Vagina (tissue), 2 donors: ENCODE data around the gene ENOX1. TPM values are rescaled to one million over a fixed set of nuclear protein-coding genes. Genes with fewer than 3 reads are reported as not detected.
"Not testable (repeated sequence)": the region's sequence is repeated elsewhere in the genome, so short reads cannot be mapped to it uniquely, and the experiment has no call there.

Experiments used
- DNase-seq, 2 donors: peaks; one replicate each; pipeline ENCODE4 v3.0.0-alpha.2; 2017; ENCODE audit errors: extremely low spot score in 2 of 2
- H3K27ac ChIP-seq: fragments of 200-600 bp; sonication (generic); one replicate; pipeline ENCODE4 v1.5.1; 2019
- H3K27me3 ChIP-seq: fragments of 200-600 bp; sonication (generic); one replicate; pipeline ENCODE4 v1.5.1; 2019
- H3K36me3 ChIP-seq, 2 donors: fragments of 200-600 bp; sonication (generic); one replicate each; pipeline ENCODE4 v1.5.1; 2017 to 2019
- H3K4me1 ChIP-seq: fragments of 200-600 bp; sonication (generic); one replicate; pipeline ENCODE4 v1.5.1; 2019
- H3K4me3 ChIP-seq, 2 donors: fragments of 200-600 bp; sonication (generic); 1 replicate in 1 of 2; 2 replicates in 1 of 2; pipeline ENCODE4 v1.5.1; 2016 to 2019
- H3K9me3 ChIP-seq: fragments of 200-600 bp; sonication (generic); one replicate; pipeline ENCODE4 v1.5.1; 2019
- CTCF ChIP-seq, 3 experiments: fragments of 450-650 bp in 2 of 3; fragments of 200-600 bp in 1 of 3; sonication (generic) in 1 of 3; IDR thresholded peaks; one replicate each; pipeline ENCODE4 v1.5.1; 2017 to 2019; ENCODE audit warnings: antibody characterized with exemption in 3 of 3, mild to moderate bottlenecking in 2 of 3, moderate library complexity in 2 of 3
- POLR2A ChIP-seq, 2 donors: fragments of 450-650 bp; IDR thresholded peaks; one replicate each; pipeline ENCODE4 v1.6.1; 2017; ENCODE audit warnings: antibody characterized with exemption in 2 of 2, mild to moderate bottlenecking in 2 of 2, moderate library complexity in 2 of 2
- POLR2AphosphoS5 ChIP-seq, 2 donors: sonication (generic); formaldehyde crosslinking; IDR thresholded peaks; one replicate each; pipeline ENCODE4 v1.9.0; 2017; ENCODE audit warnings: antibody characterized with exemption in 2 of 2, mild to moderate bottlenecking in 2 of 2, low read depth in 1 of 2; ENCODE audit not compliant: insufficient read depth in 1 of 2
- intact Hi-C: fragments of 100-400 bp; cut with DNase I; formaldehyde crosslinking; loops from one replicate; pipeline ENCODE4 v1.15.1; 2023
- total RNA-seq: library from RNA; depleted of rRNA; stranded (reverse); fragments of >200 nt; gene quantifications from one replicate; pipeline ENCODE4 v1.2.3, GENCODE V29; 2016

Gene ENOX1
- total RNA-seq, 1 donor from 2014 or later, result 2.7 TPM

- Histone ChIP-seq H3K36me3 (no peaks in the 10 kb centered on the region), H3K4me1 (no peaks in the 10 kb centered on the region), H3K27ac (no peak overlapping the region), H3K9me3 (no peaks in the 10 kb centered on the region), H3K27me3 (no peaks in the 10 kb centered on the region), H3K4me3 (no peak overlapping the region)
- DNase-seq, result no peak
- intact Hi-C loops, result no loop called here
- no peak for TF ChIP-seq POLR2AphosphoS5 (IDR thresholded peaks at IDR 0.05; ENCODE audit: insufficient read depth in 1 of 2, low read depth in 1 of 2)
- no peak for TF ChIP-seq POLR2A (IDR thresholded peaks at IDR 0.05)
- TF ChIP-seq CTCF (IDR thresholded peaks at IDR 0.05), result no peak
Measured at GRCh38 chr13:43355774-43356173, 431.0 kb downstream of the ENOX1 start.

- no peak for DNase-seq
- Histone ChIP-seq H3K9me3 (no peaks in the 10 kb centered on the region), H3K4me1 (no peaks in the 10 kb centered on the region), H3K27ac (no peak overlapping the region), H3K27me3 (no peaks in the 10 kb centered on the region), H3K4me3 (no peak overlapping the region), H3K36me3 (no peaks in the 10 kb centered on the region)
- intact Hi-C loops, result no loop called here
- TF ChIP-seq POLR2A (IDR thresholded peaks at IDR 0.05) (no peak), POLR2AphosphoS5 (IDR thresholded peaks at IDR 0.05; ENCODE audit: insufficient read depth in 1 of 2, low read depth in 1 of 2) (no peak), CTCF (IDR thresholded peaks at IDR 0.05) (no peak)
Measured at GRCh38 chr13:43354153-43354945, 432.4 kb downstream of the ENOX1 start.

- Histone ChIP-seq H3K27ac (no peak overlapping the region), H3K36me3 (no peaks in the 10 kb centered on the region), H3K27me3 (no peaks in the 10 kb centered on the region), H3K4me3 (no peak overlapping the region), H3K9me3 (no peaks in the 10 kb centered on the region), H3K4me1 (no peaks in the 10 kb centered on the region)
- no peak for DNase-seq
- TF ChIP-seq POLR2AphosphoS5 (IDR thresholded peaks at IDR 0.05; ENCODE audit: insufficient read depth in 1 of 2, low read depth in 1 of 2) (no peak), CTCF (IDR thresholded peaks at IDR 0.05) (no peak), POLR2A (IDR thresholded peaks at IDR 0.05) (no peak)
- intact Hi-C loops, result no loop called here
Measured at GRCh38 chr13:43353631-43354030, 433.1 kb downstream of the ENOX1 start.

GRCh38 chr13:43351612-43352011 lies 435.2 kb downstream of the ENOX1 start:
- H3K27ac ChIP-seq, H3K27me3 ChIP-seq, H3K4me3 ChIP-seq, H3K9me3 ChIP-seq, H3K4me1 ChIP-seq, H3K36me3 ChIP-seq, DNase-seq, intact Hi-C loops: not testable (repeated sequence)

- TF ChIP-seq CTCF (IDR thresholded peaks at IDR 0.05), result no peak
- TF ChIP-seq POLR2A (IDR thresholded peaks at IDR 0.05), result no peak
- no peak for TF ChIP-seq POLR2AphosphoS5 (IDR thresholded peaks at IDR 0.05; ENCODE audit: insufficient read depth in 1 of 2, low read depth in 1 of 2)
- Histone ChIP-seq H3K27me3 (no peaks in the 10 kb centered on the region), H3K36me3 (no peaks in the 10 kb centered on the region), H3K4me1 (peaks cover 4% of the 10 kb centered on the region), H3K4me3 (no peak overlapping the region), H3K27ac (no peak overlapping the region), H3K9me3 (no peaks in the 10 kb centered on the region)
- DNase-seq, result no peak
- intact Hi-C loops, result no loop called here
Measured at GRCh38 chr13:43348397-43348796, 438.4 kb downstream of the ENOX1 start.
